GM23338 (cell line): ENCODE data around the gene GFI1B.

Source experiments
- CREB1 ChIP-seq: fragments of 250-450 bp; sonication (Bioruptor Pico); IDR thresholded peaks from 2 replicates; pipeline ENCODE4 v1.5.0; 2020; ENCODE audit warnings: low read depth, mild to moderate bottlenecking, moderate library complexity
- CTCF ChIP-seq, 2 experiments: fragments of 200-600 bp in 1 of 2; sonication (generic) in 1 of 2; conservative IDR thresholded peaks; 2 replicates each; pipeline versions ENCODE4 v1.5.1 to v1.6.1; 2016 to 2017; ENCODE audit warnings: antibody characterized with exemption in 2 of 2, low read depth in 2 of 2, mild to moderate bottlenecking in 2 of 2, moderate library complexity in 1 of 2
- EZH2phosphoT487 ChIP-seq: fragments of 200-600 bp; sonication (generic); IDR thresholded peaks from one replicate; pipeline ENCODE4 v1.8.1; 2018; ENCODE audit warnings: antibody characterized with exemption; ENCODE audit not compliant: unreplicated experiment
- JUNB ChIP-seq: IDR thresholded peaks from one replicate; pipeline ENCODE4 v1.6.1; 2016; ENCODE audit warnings: antibody characterized with exemption; ENCODE audit not compliant: unreplicated experiment
- NANOG ChIP-seq: IDR thresholded peaks from 2 replicates; pipeline ENCODE4 v1.6.1; 2016; ENCODE audit warnings: antibody characterized with exemption, borderline replicate concordance
- POLR2AphosphoS5 ChIP-seq: IDR thresholded peaks from 2 replicates; pipeline ENCODE4 v1.6.1; 2016; ENCODE audit warnings: antibody characterized with exemption, low read depth

- no peak for TF ChIP-seq CTCF (conservative IDR thresholded peaks at IDR 0.05; ENCODE audit: low read depth in 2 of 2)
- no peak for TF ChIP-seq EZH2phosphoT487
- TF ChIP-seq NANOG: no peak
- TF ChIP-seq CREB1 (CRISPR knock-in tag): no peak
- TF ChIP-seq JUNB: no peak
- TF ChIP-seq POLR2AphosphoS5: no peak
Observed at GRCh38 chr9:132985489-132985888, 7.0 kb downstream of the GFI1B start.
